ENCODE data around the gene RPL18A. TPM values are rescaled to one million over a fixed set of nuclear protein-coding genes. Genes with fewer than 3 reads are reported as not detected.

The RPL18A gene
- total RNA-seq, 1 donor, result 1,903 TPM

DNA sequence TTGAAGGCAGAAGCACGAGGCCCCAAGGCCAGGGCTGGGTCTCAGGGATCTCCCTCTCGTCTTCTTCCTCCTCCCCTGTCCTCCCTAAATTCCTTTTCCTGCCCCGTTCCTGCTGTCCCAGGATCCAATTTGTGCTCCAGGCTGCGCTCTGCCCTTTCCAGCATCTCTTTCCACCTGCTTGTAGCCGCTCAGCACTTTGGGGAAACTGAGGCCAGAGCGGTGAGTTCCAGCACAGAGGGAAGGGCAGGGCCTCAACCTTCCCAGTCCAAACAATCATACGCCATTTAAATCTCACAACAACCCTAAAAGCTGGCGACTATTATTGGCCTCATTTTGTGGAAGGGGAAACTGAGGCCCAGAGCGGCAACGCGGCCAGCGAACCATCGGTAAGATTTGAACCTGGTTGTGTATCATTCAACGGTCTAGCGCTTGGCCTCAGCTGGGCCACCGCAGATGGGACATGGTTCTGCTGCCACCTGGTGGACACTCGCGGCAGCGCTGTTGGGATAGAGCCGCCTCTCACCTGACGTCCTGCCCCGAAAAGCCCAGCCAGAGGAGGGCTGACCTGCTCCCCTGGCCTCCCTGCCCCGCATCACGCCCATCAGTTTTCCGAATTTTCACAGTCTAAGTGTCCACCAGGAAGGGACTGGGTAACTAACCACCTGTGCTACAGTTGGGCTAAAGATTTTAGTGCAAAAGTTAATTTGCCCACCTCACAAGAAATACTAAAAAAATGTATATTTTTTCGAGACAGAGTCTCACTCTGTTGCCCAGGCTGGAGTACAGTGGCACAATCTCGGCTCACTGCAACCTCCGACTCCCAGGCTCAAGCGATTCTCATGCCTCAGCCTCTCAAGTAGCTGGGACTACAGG is 4.2 kb upstream of the RPL18A start:
- Histone ChIP-seq H3K9me3 (ENCODE audit: low read depth, low read length) (no peaks in the 10 kb centered on the region), H3K4me1 (ENCODE audit: insufficient read depth, low read length) (peaks cover 26% of the 10 kb centered on the region)

DNA sequence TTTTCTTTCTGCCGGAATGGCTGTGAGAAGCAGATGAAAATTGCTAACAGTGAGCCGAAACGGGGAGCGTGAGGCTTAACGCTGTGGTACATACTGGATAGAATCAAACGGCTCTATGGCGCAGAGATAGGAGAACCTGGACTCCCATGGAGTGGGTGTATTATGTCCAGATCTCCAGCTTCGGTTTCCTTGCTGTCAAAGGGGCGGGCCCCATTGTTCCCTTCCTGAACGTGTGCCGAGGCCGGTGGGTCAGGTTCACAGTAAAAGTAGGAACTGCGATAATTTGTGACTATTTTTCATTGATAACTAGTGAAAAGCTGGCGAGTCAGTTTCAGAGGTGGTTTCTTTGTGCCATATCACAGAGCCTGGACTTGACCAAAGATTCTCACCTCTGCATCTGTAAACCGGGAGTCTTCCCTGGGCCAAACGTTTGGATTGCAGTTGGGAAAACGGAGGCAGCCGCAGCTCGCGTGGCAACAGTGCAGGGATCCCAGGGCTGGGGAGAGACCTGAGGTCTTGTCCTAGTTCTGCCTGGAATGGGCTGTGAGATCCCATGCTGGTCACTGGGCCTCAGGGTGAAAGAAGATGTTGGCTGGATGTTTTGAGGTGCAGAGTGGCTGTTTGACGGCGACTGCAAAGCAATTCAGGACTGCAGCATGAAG is 752 bp downstream of the RPL18A start:
- peaks cover 22% of the 10 kb centered on the region for H3K4me1 ChIP-seq (ENCODE audit: insufficient read depth, low read length)
- H3K27me3 ChIP-seq (ENCODE audit: insufficient read depth, low read length), result no peaks in the 10 kb centered on the region
- no peaks in the 10 kb centered on the region for H3K9me3 ChIP-seq (ENCODE audit: low read depth, low read length)
- H3K4me3 ChIP-seq (ENCODE audit: low read length), result peak overlapping the region; percentile 99

More for the DNA sequence above, 4.2 kb upstream of the RPL18A start:
- H3K4me3 ChIP-seq (ENCODE audit: low read length), result no peak overlapping the region
- H3K27me3 ChIP-seq (ENCODE audit: insufficient read depth, low read length), result no peaks in the 10 kb centered on the region

GRCh38 chr19:17860993-17861360 is 1.3 kb downstream of the RPL18A start:
- Histone ChIP-seq H3K9me3 (ENCODE audit: low read depth, low read length) (no peaks in the 10 kb centered on the region), H3K4me1 (ENCODE audit: insufficient read depth, low read length) (peaks cover 21% of the 10 kb centered on the region), H3K4me3 (ENCODE audit: low read length) (peak overlapping the region; percentile 99), H3K27me3 (ENCODE audit: insufficient read depth, low read length) (no peaks in the 10 kb centered on the region)

DNA sequence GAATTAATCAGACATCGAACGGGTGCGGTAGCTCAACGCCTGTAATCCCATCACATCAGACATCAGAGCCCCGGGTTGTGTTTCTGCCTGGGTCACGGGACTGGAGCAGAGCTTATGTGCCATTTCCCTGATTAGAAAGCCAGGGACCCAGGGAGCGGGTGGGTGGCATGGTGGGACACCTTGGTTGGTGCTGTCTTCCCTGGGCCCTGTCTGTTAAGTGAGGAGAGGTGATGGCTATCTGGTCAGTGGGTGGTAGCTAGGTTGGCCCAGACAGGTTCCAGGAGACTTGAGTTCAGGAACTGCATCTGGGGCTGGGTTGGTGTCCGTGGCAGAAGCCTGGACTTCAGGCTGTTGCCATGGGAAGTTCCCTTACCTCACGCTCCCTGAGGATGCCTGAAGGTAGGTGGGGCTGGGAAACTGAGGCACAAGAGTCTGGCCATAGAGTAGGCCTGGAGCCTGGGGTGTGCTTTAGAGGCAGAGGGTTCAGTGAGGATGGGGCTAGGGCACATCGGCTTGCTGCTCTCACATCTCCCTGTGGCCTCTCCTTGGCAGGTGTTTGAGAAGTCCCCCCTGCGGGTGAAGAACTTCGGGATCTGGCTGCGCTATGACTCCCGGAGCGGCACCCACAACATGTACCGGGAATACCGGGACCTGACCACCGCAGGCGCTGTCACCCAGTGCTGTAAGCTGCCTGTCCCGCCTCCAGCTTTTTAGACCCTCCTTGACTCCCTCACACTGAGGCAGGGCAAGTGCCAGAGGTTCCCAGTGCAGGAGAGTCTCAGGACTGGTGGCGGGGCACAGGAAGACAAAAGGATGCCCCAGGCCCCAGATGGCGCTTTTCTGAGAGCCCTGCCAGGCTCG is 2.1 kb downstream of the RPL18A start:
- no peaks in the 10 kb centered on the region for H3K27me3 ChIP-seq (ENCODE audit: insufficient read depth, low read length)
- H3K4me1 ChIP-seq (ENCODE audit: insufficient read depth, low read length), result peaks cover 21% of the 10 kb centered on the region
- no peak overlapping the region for H3K4me3 ChIP-seq (ENCODE audit: low read length)
- H3K9me3 ChIP-seq (ENCODE audit: low read depth, low read length), result no peaks in the 10 kb centered on the region

DNA sequence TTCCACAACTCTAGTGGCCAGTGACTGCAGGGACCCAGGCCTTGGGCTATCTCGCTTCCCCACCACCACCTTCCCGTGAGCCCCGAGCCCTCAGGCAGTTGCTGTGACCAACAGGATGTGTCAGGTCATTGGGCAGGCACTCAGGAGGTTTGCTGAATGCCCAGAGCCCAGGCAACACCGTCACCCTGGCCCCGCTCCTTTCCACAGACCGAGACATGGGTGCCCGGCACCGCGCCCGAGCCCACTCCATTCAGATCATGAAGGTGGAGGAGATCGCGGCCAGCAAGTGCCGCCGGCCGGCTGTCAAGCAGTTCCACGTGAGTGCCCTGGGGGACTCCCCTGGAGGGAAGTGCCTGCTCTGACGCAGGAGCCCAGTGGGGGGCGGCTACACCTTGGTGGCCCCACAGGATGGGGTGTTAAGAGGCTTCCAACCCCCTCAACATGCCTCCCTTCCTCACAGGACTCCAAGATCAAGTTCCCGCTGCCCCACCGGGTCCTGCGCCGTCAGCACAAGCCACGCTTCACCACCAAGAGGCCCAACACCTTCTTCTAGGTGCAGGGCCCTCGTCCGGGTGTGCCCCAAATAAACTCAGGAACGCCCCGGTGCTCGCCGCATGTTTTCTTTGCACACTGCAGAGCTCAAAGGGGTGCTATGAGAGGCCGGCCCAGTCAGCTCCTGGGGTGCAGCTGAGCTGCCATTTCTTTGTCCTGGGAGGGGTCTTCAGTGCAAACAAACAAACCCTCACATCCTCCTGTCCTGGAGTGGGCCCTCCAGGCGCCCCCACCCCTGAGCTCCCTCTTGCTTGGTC is 3.2 kb downstream of the RPL18A start:
- no peak overlapping the region for H3K4me3 ChIP-seq (ENCODE audit: low read length)
- H3K4me1 ChIP-seq (ENCODE audit: insufficient read depth, low read length), result peaks cover 21% of the 10 kb centered on the region
- no peaks in the 10 kb centered on the region for H3K9me3 ChIP-seq (ENCODE audit: low read depth, low read length)
- H3K27me3 ChIP-seq (ENCODE audit: insufficient read depth, low read length), result no peaks in the 10 kb centered on the region

- Histone ChIP-seq H3K9me3 (ENCODE audit: low read depth, low read length) (no peaks in the 10 kb centered on the region), H3K27me3 (ENCODE audit: insufficient read depth, low read length) (no peaks in the 10 kb centered on the region), H3K4me3 (ENCODE audit: low read length) (no peak overlapping the region), H3K4me1 (ENCODE audit: insufficient read depth, low read length) (peaks cover 21% of the 10 kb centered on the region)
These were observed 3.9 kb downstream of the RPL18A start for GRCh38 chr19:17863520-17864182.

DNA sequence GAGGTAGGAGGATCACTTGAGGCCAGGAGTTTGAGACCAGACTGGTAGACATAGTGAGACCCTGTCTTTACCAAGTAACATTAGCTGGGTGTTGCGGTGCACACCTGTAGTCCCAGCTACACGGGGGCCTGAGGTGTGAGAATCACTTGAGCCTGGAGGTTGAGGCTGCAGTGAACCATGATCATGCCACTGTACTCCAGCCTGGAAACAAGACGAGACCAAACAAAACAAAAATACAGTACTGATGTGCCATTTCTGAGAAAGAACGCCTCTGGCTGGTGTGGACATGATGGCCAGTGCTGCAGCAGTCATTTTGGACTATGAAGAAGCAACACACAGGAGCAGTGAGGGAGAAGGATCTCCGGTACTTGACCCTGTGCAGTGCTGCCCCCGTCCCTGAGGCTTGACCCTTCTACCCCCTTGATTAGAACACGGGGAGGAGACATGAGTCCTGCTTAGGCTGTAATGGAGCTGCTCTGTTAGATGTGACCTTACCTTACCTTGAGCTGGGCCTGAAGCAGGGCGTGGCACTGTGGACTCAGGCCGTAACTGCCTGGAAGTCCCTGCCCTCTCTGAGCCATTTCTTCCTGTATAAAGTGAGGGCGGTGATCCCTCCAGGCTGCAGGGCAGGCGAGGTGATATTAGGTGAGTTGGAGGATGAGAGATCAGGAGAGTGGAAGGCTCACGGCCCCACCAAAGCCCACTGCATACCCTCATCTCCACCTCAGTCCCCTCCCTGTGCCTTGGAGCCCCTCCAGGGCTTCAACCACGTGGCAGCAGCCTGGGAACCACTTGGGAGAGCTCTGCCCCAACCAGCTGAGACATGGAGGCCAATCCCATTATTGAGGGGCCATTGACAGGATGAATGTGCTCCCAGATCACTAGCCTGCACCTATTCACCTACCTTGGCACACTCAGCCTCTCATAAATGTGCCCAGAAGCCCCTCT is 5.9 kb downstream of the RPL18A start:
- Histone ChIP-seq H3K4me1 (ENCODE audit: insufficient read depth, low read length) (peaks cover 11% of the 10 kb centered on the region), H3K27me3 (ENCODE audit: insufficient read depth, low read length) (no peaks in the 10 kb centered on the region), H3K9me3 (ENCODE audit: low read depth, low read length) (no peaks in the 10 kb centered on the region), H3K4me3 (ENCODE audit: low read length) (no peak overlapping the region)

DNA sequence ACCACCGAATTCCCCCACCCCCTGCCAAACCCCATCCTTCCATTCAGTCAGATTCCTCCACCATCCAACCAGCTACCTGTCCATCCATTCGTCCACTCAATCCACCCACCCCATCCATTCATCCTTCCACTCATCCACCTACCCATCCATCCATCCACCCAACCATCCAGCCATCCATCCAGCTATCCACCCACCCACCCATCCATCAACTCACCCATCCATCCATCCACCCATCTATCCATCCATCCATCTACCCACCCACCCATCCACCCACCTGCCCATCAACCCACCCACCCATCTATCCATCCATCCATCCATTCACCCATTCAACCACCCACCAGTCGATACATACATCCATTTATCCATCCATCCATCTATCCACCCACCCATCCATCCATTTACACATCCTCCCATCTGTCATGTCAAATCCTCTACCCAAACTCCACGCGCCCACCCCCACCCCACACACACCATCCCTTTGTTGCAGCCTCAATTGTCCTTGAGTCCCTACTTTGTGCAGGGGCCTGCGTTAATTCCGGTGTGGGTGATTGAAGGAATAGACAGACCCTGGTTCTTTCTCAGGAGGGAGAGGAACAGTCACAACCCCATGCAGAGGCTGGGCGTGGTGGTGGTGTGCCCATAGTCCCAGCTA is 6.7 kb downstream of the RPL18A start:
- H3K4me3 ChIP-seq (ENCODE audit: low read length), result no peak overlapping the region
- peaks cover 4% of the 10 kb centered on the region for H3K4me1 ChIP-seq (ENCODE audit: insufficient read depth, low read length)
- no peaks in the 10 kb centered on the region for H3K9me3 ChIP-seq (ENCODE audit: low read depth, low read length)
- H3K27me3 ChIP-seq (ENCODE audit: insufficient read depth, low read length), result peaks cover 5% of the 10 kb centered on the region

GRCh38 chr19:17866964-17867486 is 7.3 kb downstream of the RPL18A start:
- Histone ChIP-seq H3K9me3 (ENCODE audit: low read depth, low read length) (no peaks in the 10 kb centered on the region), H3K4me1 (ENCODE audit: insufficient read depth, low read length) (peaks cover 6% of the 10 kb centered on the region), H3K27me3 (ENCODE audit: insufficient read depth, low read length) (peaks cover 10% of the 10 kb centered on the region), H3K4me3 (ENCODE audit: low read length) (no peak overlapping the region)

DNA sequence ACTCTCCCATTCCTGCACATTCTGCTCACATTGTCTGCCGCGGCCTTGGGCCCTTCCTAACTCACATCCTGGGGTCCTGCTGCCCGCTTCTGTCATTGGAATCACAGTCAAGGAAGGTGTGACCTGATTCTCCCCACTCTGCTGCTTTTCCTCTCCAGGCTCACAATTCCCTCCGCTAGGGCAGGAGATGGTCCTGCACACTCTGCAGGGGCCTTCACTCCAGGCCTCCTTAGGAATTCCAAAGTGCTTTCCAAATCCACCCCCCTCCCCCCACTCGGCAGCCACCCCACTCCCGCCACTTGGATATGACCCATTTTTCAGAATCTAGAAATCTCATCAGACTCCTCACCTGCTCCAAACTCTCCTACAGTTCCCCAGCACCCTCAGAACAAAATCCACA is 9.0 kb downstream of the RPL18A start:
- peaks cover 21% of the 10 kb centered on the region for H3K27me3 ChIP-seq (ENCODE audit: insufficient read depth, low read length)
- no peaks in the 10 kb centered on the region for H3K9me3 ChIP-seq (ENCODE audit: low read depth, low read length)
- H3K4me1 ChIP-seq (ENCODE audit: insufficient read depth, low read length), result peaks cover 21% of the 10 kb centered on the region
- no peak overlapping the region for H3K4me3 ChIP-seq (ENCODE audit: low read length)

DNA sequence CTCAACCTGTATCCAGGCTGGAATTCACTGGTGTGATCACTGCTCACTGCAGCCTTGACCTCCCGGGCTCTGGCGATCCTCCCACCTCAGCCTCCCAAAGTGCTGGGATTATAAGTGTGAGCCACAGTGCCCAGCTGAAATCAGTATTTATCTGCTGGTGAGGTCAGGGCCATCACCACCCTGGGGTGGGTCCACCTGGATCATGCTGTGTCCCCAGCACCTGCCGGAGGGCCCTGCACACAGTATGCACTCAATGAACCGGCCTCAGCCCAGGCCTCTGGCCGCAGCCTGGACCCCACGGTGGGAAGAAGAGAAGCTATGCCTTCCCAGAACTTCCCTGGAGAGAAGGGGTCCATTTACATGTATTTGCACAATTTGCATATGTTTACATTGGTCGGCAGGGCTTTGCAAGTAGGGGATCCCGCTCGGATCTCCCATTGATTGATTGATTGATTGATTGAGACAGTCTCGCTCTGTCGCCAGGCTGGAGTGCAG is 9.5 kb downstream of the RPL18A start:
- H3K4me3 ChIP-seq (ENCODE audit: low read length), result no peak overlapping the region
- H3K9me3 ChIP-seq (ENCODE audit: low read depth, low read length), result no peaks in the 10 kb centered on the region
- H3K4me1 ChIP-seq (ENCODE audit: insufficient read depth, low read length), result peaks cover 25% of the 10 kb centered on the region
- peaks cover 24% of the 10 kb centered on the region for H3K27me3 ChIP-seq (ENCODE audit: insufficient read depth, low read length)

- H3K27me3 ChIP-seq (ENCODE audit: insufficient read depth, low read length), result peaks cover 24% of the 10 kb centered on the region
- no peak overlapping the region for H3K4me3 ChIP-seq (ENCODE audit: low read length)
- peaks cover 25% of the 10 kb centered on the region for H3K4me1 ChIP-seq (ENCODE audit: insufficient read depth, low read length)
- H3K9me3 ChIP-seq (ENCODE audit: low read depth, low read length), result no peaks in the 10 kb centered on the region
These were observed 11.5 kb downstream of the RPL18A start for GRCh38 chr19:17871032-17871877.

Data from mononuclear cell (primary cell).